Liver (tissue), 9 donors: ENCODE measurements around the gene MAPK6. TPM values are rescaled to one million over a fixed set of nuclear protein-coding genes. Genes with fewer than 3 reads are reported as not detected.

Source experiments
- DNase-seq: peaks from one replicate; pipeline ENCODE4 v3.0.0-alpha.2; 2017; ENCODE audit warnings: low spot score
- H3K27ac ChIP-seq, 2 donors: one replicate each; pipeline ENCODE4 v1.7.0; 2013; ENCODE audit warnings: inconsistent platforms in 2 of 2, low read length in 2 of 2, control low read depth in 1 of 2, low read depth in 1 of 2, mild to moderate bottlenecking in 1 of 2
- H3K27me3 ChIP-seq, 4 donors: one replicate each; pipeline versions ENCODE4 v1.6.1 to v1.7.0; 2013; ENCODE audit warnings: low read length in 3 of 4, inconsistent platforms in 1 of 4, mild to moderate bottlenecking in 1 of 4, moderate library complexity in 1 of 4; ENCODE audit not compliant: control insufficient read depth in 4 of 4, insufficient read depth in 4 of 4
- H3K36me3 ChIP-seq, 4 donors: one replicate each; pipeline versions ENCODE4 v1.6.1 to v1.7.0; 2013; ENCODE audit warnings: low read length in 3 of 4, mild to moderate bottlenecking in 3 of 4, low read depth in 1 of 4, moderate library complexity in 1 of 4; ENCODE audit not compliant: control insufficient read depth in 4 of 4, insufficient read depth in 3 of 4
- H3K4me1 ChIP-seq, 4 donors: one replicate each; pipeline versions ENCODE4 v1.6.1 to v1.7.0; 2013; ENCODE audit warnings: low read length in 3 of 4, mild to moderate bottlenecking in 3 of 4, moderate library complexity in 1 of 4; ENCODE audit not compliant: control insufficient read depth in 4 of 4, insufficient read depth in 4 of 4
- H3K4me3 ChIP-seq, 3 donors: one replicate each; pipeline versions ENCODE4 v1.6.1 to v1.7.0; 2013; ENCODE audit warnings: low read length in 3 of 3, control low read depth in 1 of 3, low read depth in 1 of 3, mild to moderate bottlenecking in 1 of 3
- H3K9ac ChIP-seq, 2 donors: one replicate each; pipeline ENCODE4 v1.7.0; 2013; ENCODE audit warnings: low read length in 2 of 2, mild to moderate bottlenecking in 2 of 2, moderate library complexity in 2 of 2, control low read depth in 1 of 2, low read depth in 1 of 2
- H3K9me3 ChIP-seq, 4 donors: one replicate each; pipeline versions ENCODE4 v1.6.1 to v1.7.0; 2013; ENCODE audit warnings: low read length in 3 of 4; ENCODE audit not compliant: control insufficient read depth in 4 of 4
- ATF3 ChIP-seq: IDR thresholded peaks from 2 replicates; pipeline ENCODE4 v1.6.1; 2016; ENCODE audit warnings: antibody characterized with exemption
- CTCF ChIP-seq: fragments of 150-350 bp; IDR thresholded peaks from 2 replicates; pipeline ENCODE4 v1.5.1; 2017; ENCODE audit warnings: improper control_type of control experiment, low read depth, low read length; ENCODE audit not compliant: missing input control
- EGR1 ChIP-seq, 2 donors: IDR thresholded peaks; 2 replicates each; pipeline ENCODE4 v1.6.1; 2016 to 2018; ENCODE audit warnings: antibody characterized with exemption in 2 of 2, low read depth in 2 of 2
- FOXA1 ChIP-seq: IDR thresholded peaks from 2 replicates; pipeline ENCODE4 v1.6.1; 2016; ENCODE audit warnings: antibody characterized with exemption
- FOXA2 ChIP-seq: IDR thresholded peaks from 2 replicates; pipeline ENCODE4 v1.6.1; 2016; ENCODE audit warnings: antibody characterized with exemption
- GABPA ChIP-seq, 2 donors: IDR thresholded peaks in 1 of 2; conservative IDR thresholded peaks in 1 of 2; 2 replicates each; pipeline ENCODE4 v1.6.1; 2016; ENCODE audit warnings: antibody characterized with exemption in 2 of 2, mild to moderate bottlenecking in 1 of 2, moderate library complexity in 1 of 2
- HNF4A ChIP-seq, 2 donors: conservative IDR thresholded peaks; 2 replicates each; pipeline ENCODE4 v1.6.1; 2016; ENCODE audit warnings: antibody characterized with exemption in 2 of 2, mild to moderate bottlenecking in 2 of 2
- HNF4G ChIP-seq: IDR thresholded peaks from 2 replicates; pipeline ENCODE4 v1.6.1; 2016; ENCODE audit warnings: antibody characterized with exemption
- JUND ChIP-seq, 2 donors: IDR thresholded peaks; 2 replicates each; pipeline ENCODE4 v1.6.1; 2016; ENCODE audit warnings: antibody characterized with exemption in 2 of 2
- MAX ChIP-seq: IDR thresholded peaks from 2 replicates; pipeline ENCODE4 v1.6.1; 2016; ENCODE audit warnings: antibody characterized with exemption
- NR2F2 ChIP-seq: IDR thresholded peaks from 2 replicates; pipeline ENCODE4 v1.6.1; 2016; ENCODE audit warnings: antibody characterized with exemption
- RAD21 ChIP-seq, 2 donors: IDR thresholded peaks; 2 replicates each; pipeline ENCODE4 v1.6.1; 2016; ENCODE audit warnings: antibody characterized with exemption in 2 of 2, mild to moderate bottlenecking in 2 of 2
- REST ChIP-seq: IDR thresholded peaks from 2 replicates; pipeline ENCODE4 v1.6.1; 2016; ENCODE audit warnings: antibody characterized with exemption, mild to moderate bottlenecking
- RXRA ChIP-seq, 2 donors: IDR thresholded peaks; 2 replicates each; pipeline ENCODE4 v1.6.1; 2017 to 2018; ENCODE audit warnings: antibody characterized with exemption in 2 of 2, mild to moderate bottlenecking in 1 of 2
- SP1 ChIP-seq: IDR thresholded peaks from 2 replicates; pipeline ENCODE4 v1.6.1; 2018; ENCODE audit warnings: antibody characterized with exemption, mild to moderate bottlenecking
- TAF1 ChIP-seq: conservative IDR thresholded peaks from 2 replicates; pipeline ENCODE4 v1.6.1; 2016; ENCODE audit warnings: antibody characterized with exemption, mild to moderate bottlenecking
- YY1 ChIP-seq: IDR thresholded peaks from 2 replicates; pipeline ENCODE4 v1.6.1; 2016; ENCODE audit warnings: antibody characterized with exemption, mild to moderate bottlenecking
- ZBTB33 ChIP-seq: IDR thresholded peaks from 2 replicates; pipeline ENCODE4 v1.6.1; 2016; ENCODE audit warnings: antibody characterized with exemption
- WGBS: extraction: QIAGEN DNeasy Blood & Tissue Kit; methylation state at CpG from one replicate; pipeline ENCODE4 v1.1.7; 2013; 5-methylcytosine and 5-hydroxymethylcytosine counted together
- polyA plus RNA-seq, 2 donors: library from polyadenylated mRNA; stranded (reverse) in 1 of 2; unstranded in 1 of 2; fragments of 200-250 nt in 1 of 2; fragments of >200 nt in 1 of 2; fragmentation: Nextera tagmentation in 1 of 2; extraction: Ambion mirVana in 1 of 2; gene quantifications; one replicate each; pipeline versions ENCODE4 v1.2.1 to v1.2.3, GENCODE V29; 2013 to 2015
- total RNA-seq, 2 donors: library from RNA; depleted of rRNA; stranded (reverse); fragments of >200 nt; gene quantifications; one replicate each; pipeline ENCODE4 v1.2.3, GENCODE V29; 2014
- donor health status: healthy.
- donor health status: healthy.
- donor health status: healthy.
- donor health status: healthy.
- donor health status: healthy.

Gene MAPK6
- total and polyA plus RNA-seq, 4 donors, result 9.7 to 47.8 (median 32.1) TPM

- TF ChIP-seq SP1 (peak; percentile 81), CTCF (no peak), FOXA2 (peak; percentile 42), HNF4G (peak; percentile 27), NR2F2 (peak; percentile 34), HNF4A (conservative IDR thresholded peaks at IDR 0.05) (peak; percentile 79 to 82), RAD21 (IDR thresholded peaks at IDR 0.05) (peak in 1 of 2 donors; percentile 32), RXRA (IDR thresholded peaks at IDR 0.05) (peak; percentile 76 to 87), YY1 (peak; percentile 91), ATF3 (no peak), REST (no peak), MAX (peak; percentile 68), FOXA1 (peak; percentile 33), JUND (IDR thresholded peaks at IDR 0.05) (peak in 1 of 2 donors; percentile 14), GABPA (IDR thresholded peaks at IDR 0.05 in 1 of 2, conservative IDR thresholded peaks at IDR 0.05 in 1 of 2) (peak in 1 of 2 donors; percentile 44), ZBTB33 (peak; percentile 33), TAF1 (no peak), EGR1 (IDR thresholded peaks at IDR 0.05; ENCODE audit: low read depth in 2 of 2) (peak; percentile 32 to 43)
- DNase-seq, result no peak
- peaks cover 11 to 29% (median 14%) of the 10 kb centered on the region in 4 donors for H3K4me1 ChIP-seq
- H3K4me3 ChIP-seq, result no peak overlapping the region
- 37% methylated on average over 9 of the region's 9 CpGs for WGBS
- peak overlapping the region in 1 of 2 donors; percentile 78 for H3K9ac ChIP-seq
- peak overlapping the region; percentile 86 to 95 for H3K27ac ChIP-seq
- H3K27me3 ChIP-seq, result no peaks in the 10 kb centered on the region
- H3K36me3 ChIP-seq, result no peaks in the 10 kb centered on the region
- H3K9me3 ChIP-seq, result no peaks in the 10 kb centered on the region
These were observed 96.8 kb downstream of the MAPK6 start for GRCh38 chr15:52115598-52116427.

Other genes starting within 250 kb of the MAPK6 start
- 10 to 100 TPM; 16.0 to 23.9 TPM for gene TMOD3, start 189.6 kb upstream of the MAPK6 start, total RNA-seq
- gene TMOD3, start 189.6 kb upstream of the MAPK6 start, polyA plus RNA-seq, result 10 to 100 TPM in 1 of 2 donors, 1 to 10 TPM in 1; 7.2 to 12.1 TPM
- 10 to 100 TPM; 13.3 to 23.3 TPM for gene LEO1, start 47.4 kb upstream of the MAPK6 start, total RNA-seq
- gene LEO1, start 47.4 kb upstream of the MAPK6 start, polyA plus RNA-seq, result 10 to 100 TPM; 11.3 to 14.5 TPM
- gene BCL2L10, start 93.6 kb downstream of the MAPK6 start, total RNA-seq, result 1 to 10 TPM; 1.9 to 4.8 TPM
- 1 to 10 TPM; 3.1 to 6.0 TPM for gene BCL2L10, start 93.6 kb downstream of the MAPK6 start, polyA plus RNA-seq
- gene GNB5, start 172.2 kb downstream of the MAPK6 start, total RNA-seq, result 10 to 100 TPM; 14.1 to 19.2 TPM
- 10 to 100 TPM; 13.7 to 17.4 TPM for gene GNB5, start 172.2 kb downstream of the MAPK6 start, polyA plus RNA-seq